Measurements from ENCODE around the gene NAPEPLD.
"Not testable (repeated sequence)": the region's sequence is repeated elsewhere in the genome, so short reads cannot be mapped to it uniquely, and the experiment has no call there.

Gene NAPEPLD

GRCh38 chr7:103114576-103115008, 34.3 kb downstream of the NAPEPLD start:
- no peak overlapping the region for H3K4me3 ChIP-seq (ENCODE audit: low read depth, low read length)
- no peak for DNase-seq (ENCODE audit: low read depth)
- in situ Hi-C loops (cut with HindIII; ENCODE audit: low sequenced_read_pairs): no loop called here
- TF ChIP-seq CTCF (IDR thresholded peaks at IDR 0.05; ENCODE audit: low read depth, low read length, missing control alignments): no peak

- TF ChIP-seq CTCF (IDR thresholded peaks at IDR 0.05; ENCODE audit: low read depth, low read length, missing control alignments): no peak
- peak; percentile 97 for DNase-seq (ENCODE audit: low read depth)
- H3K4me3 ChIP-seq (ENCODE audit: low read depth, low read length): no peak overlapping the region
- in situ Hi-C loops (cut with HindIII; ENCODE audit: low sequenced_read_pairs): no loop called here
Measured at GRCh38 chr7:103113164-103113563, 35.7 kb downstream of the NAPEPLD start.

GRCh38 chr7:103106703-103107070, 42.2 kb downstream of the NAPEPLD start:
- DNase-seq (ENCODE audit: low read depth); H3K4me3 ChIP-seq (ENCODE audit: low read depth, low read length); in situ Hi-C loops (cut with HindIII; ENCODE audit: low sequenced_read_pairs): not testable (repeated sequence)

- no peak for TF ChIP-seq CTCF (IDR thresholded peaks at IDR 0.05; ENCODE audit: low read depth, low read length, missing control alignments)
- no peak overlapping the region for H3K4me3 ChIP-seq (ENCODE audit: low read depth, low read length)
- in situ Hi-C loops (cut with HindIII; ENCODE audit: low sequenced_read_pairs): no loop called here
- no peak for DNase-seq (ENCODE audit: low read depth)
Measured at GRCh38 chr7:103106005-103106702, 42.7 kb downstream of the NAPEPLD start.

GRCh38 chr7:103101543-103101942, 47.4 kb downstream of the NAPEPLD start:
- no peak for TF ChIP-seq CTCF (IDR thresholded peaks at IDR 0.05; ENCODE audit: low read depth, low read length, missing control alignments)
- in situ Hi-C loops (cut with HindIII; ENCODE audit: low sequenced_read_pairs): no loop called here
- no peak for DNase-seq (ENCODE audit: low read depth)
- no peak overlapping the region for H3K4me3 ChIP-seq (ENCODE audit: low read depth, low read length)

GRCh38 chr7:103100348-103100747, 48.6 kb downstream of the NAPEPLD start:
- H3K4me3 ChIP-seq (ENCODE audit: low read depth, low read length): no peak overlapping the region
- in situ Hi-C loops (cut with HindIII; ENCODE audit: low sequenced_read_pairs): no loop called here
- TF ChIP-seq CTCF (IDR thresholded peaks at IDR 0.05; ENCODE audit: low read depth, low read length, missing control alignments): no peak
- no peak for DNase-seq (ENCODE audit: low read depth)

GRCh38 chr7:103097041-103097440, 51.9 kb downstream of the NAPEPLD start:
- no peak overlapping the region for H3K4me3 ChIP-seq (ENCODE audit: low read depth, low read length)
- no peak for TF ChIP-seq CTCF (IDR thresholded peaks at IDR 0.05; ENCODE audit: low read depth, low read length, missing control alignments)
- in situ Hi-C loops (cut with HindIII; ENCODE audit: low sequenced_read_pairs): no loop called here
- DNase-seq (ENCODE audit: low read depth): no peak

- H3K4me3 ChIP-seq (ENCODE audit: low read depth, low read length); DNase-seq (ENCODE audit: low read depth); in situ Hi-C loops (cut with HindIII; ENCODE audit: low sequenced_read_pairs): not testable (repeated sequence)
Measured at GRCh38 chr7:103095558-103095957, 53.3 kb downstream of the NAPEPLD start.

Data from astrocyte of the cerebellum (primary cell).